Mucosa of descending colon (tissue), 3 donors: Measurements from ENCODE around the gene CFAP77. TPM values are rescaled to one million over a fixed set of nuclear protein-coding genes. Genes with fewer than 3 reads are reported as not detected.

Experiments used
- ATAC-seq: fragments of 200-7000 bp; cut with Tn5 transposase; one replicate; pipeline ENCODE4 v1.9.1; 2020; ENCODE audit warnings: mild to moderate bottlenecking, moderate library complexity
- DNase-seq, 3 donors: peaks; one replicate each; pipeline ENCODE4 v3.0.0-alpha.2; 2020
- H3K36me3 ChIP-seq: fragments of 200-600 bp; one replicate; pipeline ENCODE4 v1.8.0; 2021; ENCODE audit warnings: low read depth, mild to moderate bottlenecking
- H3K4me1 ChIP-seq: fragments of 200-600 bp; one replicate; pipeline ENCODE4 v1.8.0; 2021; ENCODE audit warnings: low read depth, mild to moderate bottlenecking
- H3K4me3 ChIP-seq: fragments of 200-600 bp; one replicate; pipeline ENCODE4 v1.8.0; 2021; ENCODE audit warnings: mild to moderate bottlenecking
- H3K9me3 ChIP-seq: fragments of 200-600 bp; one replicate; pipeline ENCODE4 v1.8.0; 2021; ENCODE audit warnings: mild to moderate bottlenecking
- intact Hi-C, 2 donors: fragments of 100-400 bp; cut with DNase I in 1 of 2; cut with micrococcal nuclease in 1 of 2; formaldehyde crosslinking; loops; one replicate each; pipeline versions ENCODE4 v1.11.0 to v1.11.1; 2022; cut with DNase I, micrococcal nuclease
- total RNA-seq, 3 donors: library from RNA; stranded (reverse); fragmentation: NEBNext Ultra II Directional in 2 of 3; extraction: Animal tissue kit (Norgen Biotek cat#: 25700) in 2 of 3; gene quantifications; one replicate each; pipeline versions ENCODE4 v1.2.1 to v1.2.4, GENCODE V29; 2021 to 2023
- TF ChIP-seq, protein P1 (sequence below): fragments of 200-600 bp; IDR thresholded peaks from one replicate; pipeline ENCODE4 v1.8.0; 2022; ENCODE audit warnings: antibody characterized with exemption, mild to moderate bottlenecking
- donor health status: DM: no; HTN: no; CAD: no; lungs with moderate emphysema.
- donor health status: DM: no; HTN: no; CAD: no.
- donor health status: DM: no; HTN: yes; CAD: no.

Gene CFAP77
- total RNA-seq, 3 donors from 2014 or later = not detected

DNA sequence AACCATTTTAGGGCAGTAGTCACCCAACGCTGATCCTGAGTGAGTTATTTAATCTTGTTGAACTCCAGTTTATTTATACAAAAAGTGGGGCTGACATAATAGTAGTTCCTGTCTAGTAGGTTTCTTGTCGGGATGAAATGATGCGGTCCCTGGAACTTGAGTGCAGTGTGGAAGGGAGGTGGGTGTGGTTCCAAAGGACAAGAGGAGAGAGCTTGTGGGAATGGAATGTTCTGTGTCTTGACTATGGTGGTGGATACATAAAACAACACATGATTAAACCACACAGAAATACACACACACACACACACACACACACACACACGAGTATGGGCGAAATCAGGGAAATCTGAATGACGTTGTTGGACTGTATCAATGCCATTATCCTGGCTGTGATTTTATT is 106.3 kb downstream of the CFAP77 start:
- DNase-seq = no peak
- no peaks in the 10 kb centered on the region for H3K36me3 ChIP-seq
- intact Hi-C loops = no loop called here
- H3K4me1 ChIP-seq = no peaks in the 10 kb centered on the region
- ATAC-seq = no peak
- no peaks in the 10 kb centered on the region for H3K9me3 ChIP-seq
- H3K4me3 ChIP-seq = no peak overlapping the region
- TF ChIP-seq, protein P1, sequence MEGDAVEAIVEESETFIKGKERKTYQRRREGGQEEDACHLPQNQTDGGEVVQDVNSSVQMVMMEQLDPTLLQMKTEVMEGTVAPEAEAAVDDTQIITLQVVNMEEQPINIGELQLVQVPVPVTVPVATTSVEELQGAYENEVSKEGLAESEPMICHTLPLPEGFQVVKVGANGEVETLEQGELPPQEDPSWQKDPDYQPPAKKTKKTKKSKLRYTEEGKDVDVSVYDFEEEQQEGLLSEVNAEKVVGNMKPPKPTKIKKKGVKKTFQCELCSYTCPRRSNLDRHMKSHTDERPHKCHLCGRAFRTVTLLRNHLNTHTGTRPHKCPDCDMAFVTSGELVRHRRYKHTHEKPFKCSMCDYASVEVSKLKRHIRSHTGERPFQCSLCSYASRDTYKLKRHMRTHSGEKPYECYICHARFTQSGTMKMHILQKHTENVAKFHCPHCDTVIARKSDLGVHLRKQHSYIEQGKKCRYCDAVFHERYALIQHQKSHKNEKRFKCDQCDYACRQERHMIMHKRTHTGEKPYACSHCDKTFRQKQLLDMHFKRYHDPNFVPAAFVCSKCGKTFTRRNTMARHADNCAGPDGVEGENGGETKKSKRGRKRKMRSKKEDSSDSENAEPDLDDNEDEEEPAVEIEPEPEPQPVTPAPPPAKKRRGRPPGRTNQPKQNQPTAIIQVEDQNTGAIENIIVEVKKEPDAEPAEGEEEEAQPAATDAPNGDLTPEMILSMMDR = no peak

DNA sequence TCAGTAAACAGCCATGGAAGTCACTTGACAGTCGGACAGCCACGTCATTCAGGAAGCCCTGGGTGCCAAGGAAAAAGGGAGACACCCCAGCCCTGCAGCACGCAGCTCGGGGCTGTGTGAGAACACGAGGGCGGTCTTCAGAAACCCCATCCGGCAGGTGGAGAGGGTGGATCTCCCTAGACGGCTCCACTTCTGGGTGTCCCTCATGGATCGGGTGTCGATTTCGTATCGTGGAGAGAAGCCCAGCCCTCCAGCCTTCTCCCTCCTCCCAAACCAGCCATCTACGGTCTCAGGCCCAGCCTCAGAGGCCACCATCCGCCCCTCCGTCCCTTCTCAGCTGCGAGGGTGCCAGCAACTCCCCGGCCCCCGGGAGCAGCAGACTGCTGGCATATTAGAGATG is 106.9 kb downstream of the CFAP77 start:
- TF ChIP-seq, protein P1 = no peak
- DNase-seq (no peak), ATAC-seq (no peak)
- no peaks in the 10 kb centered on the region for H3K4me1 ChIP-seq
- intact Hi-C loops = no loop called here
- H3K4me3 ChIP-seq = no peak overlapping the region
- no peaks in the 10 kb centered on the region for H3K9me3 ChIP-seq
- no peaks in the 10 kb centered on the region for H3K36me3 ChIP-seq

DNA sequence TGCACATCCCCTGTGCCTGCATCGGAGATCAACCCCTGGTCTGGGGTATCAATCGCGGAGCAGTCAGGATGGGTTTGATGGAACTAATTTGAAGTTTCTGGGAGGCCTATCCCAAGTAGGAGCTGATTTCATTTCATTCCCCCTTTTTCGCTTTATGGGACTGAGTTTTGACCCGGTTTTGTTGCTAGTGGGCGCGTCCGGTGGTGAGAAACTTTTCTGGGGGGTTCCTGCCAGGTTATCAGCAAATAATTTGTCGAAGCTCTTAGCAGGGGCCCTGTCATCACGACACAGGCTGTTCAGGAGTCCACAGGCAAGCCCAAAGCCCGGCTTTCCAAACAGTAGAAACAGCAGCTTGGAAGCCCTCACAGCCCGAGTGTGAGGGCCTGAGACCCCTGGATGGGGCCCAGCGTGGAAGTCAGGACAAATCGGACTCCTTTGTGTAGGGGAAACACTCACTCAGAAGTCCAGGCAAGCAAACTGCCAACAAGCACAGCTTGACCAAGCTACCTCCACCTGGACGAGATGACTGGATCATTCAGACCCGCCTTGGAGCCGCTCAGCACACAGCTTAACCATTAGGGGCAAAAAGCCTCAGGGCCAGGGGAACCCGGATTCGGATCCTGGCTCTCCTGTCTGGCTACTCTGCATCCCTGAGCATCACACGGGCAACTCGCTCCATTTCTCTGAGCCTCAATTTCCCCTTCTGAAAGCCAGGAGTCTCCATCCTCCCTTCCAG is 108.0 kb downstream of the CFAP77 start:
- DNase-seq (no peak), ATAC-seq (no peak)
- intact Hi-C loops = no loop called here
- H3K4me1 ChIP-seq = no peaks in the 10 kb centered on the region
- H3K36me3 ChIP-seq = no peaks in the 10 kb centered on the region
- H3K4me3 ChIP-seq = no peak overlapping the region
- H3K9me3 ChIP-seq = no peaks in the 10 kb centered on the region
- TF ChIP-seq, protein P1 = no peak

DNA sequence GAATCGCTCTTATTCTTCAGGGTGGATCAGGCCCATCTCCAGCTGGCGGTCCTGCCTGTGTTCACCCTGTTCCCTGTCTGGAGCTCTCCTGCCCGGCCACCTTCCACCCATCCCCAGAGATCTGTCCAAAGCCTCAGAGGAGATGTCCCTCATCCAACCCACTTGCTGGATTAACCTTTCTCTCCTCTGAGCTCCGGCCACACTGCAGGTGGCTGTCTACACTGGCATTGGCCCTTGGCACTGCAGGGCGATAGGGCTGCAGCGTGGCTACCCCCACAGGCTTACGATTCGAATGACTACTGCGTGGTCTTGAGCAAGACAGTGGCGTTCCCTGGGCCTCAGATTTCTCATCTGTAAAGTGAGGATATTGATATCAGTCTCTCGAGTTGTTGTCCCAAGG is 108.6 kb downstream of the CFAP77 start:
- no peak for ATAC-seq
- no peak for DNase-seq
- intact Hi-C loops = no loop called here
- Histone ChIP-seq H3K36me3 (no peaks in the 10 kb centered on the region), H3K9me3 (no peaks in the 10 kb centered on the region), H3K4me1 (no peaks in the 10 kb centered on the region), H3K4me3 (no peak overlapping the region)
- TF ChIP-seq, protein P1 = no peak

DNA sequence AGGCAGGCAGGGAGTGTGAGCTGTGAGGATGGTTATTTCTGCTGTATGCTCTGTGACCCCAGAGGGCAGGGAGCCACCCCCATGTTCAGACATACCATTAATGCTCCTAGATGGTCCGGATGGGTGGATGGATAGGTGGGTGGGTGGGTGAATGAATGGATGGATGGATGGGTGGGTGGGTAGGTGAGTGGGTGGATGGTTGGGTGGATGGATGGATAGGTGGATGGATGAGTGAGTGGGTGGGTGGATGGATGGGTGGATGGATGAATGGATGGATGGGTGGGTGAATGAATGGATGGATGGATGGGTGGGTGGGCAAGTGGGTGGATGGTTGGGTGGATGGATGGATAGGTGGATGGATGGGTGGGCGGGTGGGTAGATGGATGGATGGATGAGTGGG is 109.0 kb downstream of the CFAP77 start:
- no peaks in the 10 kb centered on the region for H3K4me1 ChIP-seq
- no peaks in the 10 kb centered on the region for H3K36me3 ChIP-seq
- H3K4me3 ChIP-seq = no peak overlapping the region
- ATAC-seq (no peak), DNase-seq (no peak)
- TF ChIP-seq, protein P1 = no peak
- intact Hi-C loops = no loop called here
- H3K9me3 ChIP-seq = no peaks in the 10 kb centered on the region

DNA sequence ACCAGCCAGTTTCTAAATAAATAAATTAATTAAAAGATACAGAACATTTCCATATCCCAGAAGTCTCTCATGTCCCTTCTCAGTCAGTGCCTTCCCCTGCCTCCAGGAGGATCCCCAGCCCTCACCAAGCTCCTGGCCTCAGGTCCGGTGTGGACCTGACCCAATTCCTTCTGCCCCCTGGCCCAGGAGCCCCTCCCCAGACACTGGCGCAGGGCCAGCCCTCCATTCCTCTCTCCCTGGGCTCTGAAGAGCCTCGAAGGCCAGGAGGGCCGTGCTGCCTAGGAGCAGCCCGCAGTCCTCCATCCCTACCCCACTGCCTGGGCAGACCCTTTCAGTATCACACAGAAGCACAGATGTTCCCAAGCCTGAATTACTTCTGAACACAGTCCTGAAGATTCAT is 110.6 kb downstream of the CFAP77 start:
- Histone ChIP-seq H3K4me1 (no peaks in the 10 kb centered on the region), H3K4me3 (no peak overlapping the region), H3K9me3 (no peaks in the 10 kb centered on the region), H3K36me3 (no peaks in the 10 kb centered on the region)
- TF ChIP-seq, protein P1 = no peak
- DNase-seq (no peak), ATAC-seq (no peak)
- intact Hi-C loops = no loop called here
